GM12878 (cell line): Measurements from ENCODE around the gene LYPLAL1. TPM values are rescaled to one million over a fixed set of nuclear protein-coding genes. Genes with fewer than 3 reads are reported as not detected.

Experiments
- CEBPZ ChIP-seq: fragments of 150-350 bp; IDR thresholded peaks from 2 replicates; pipeline ENCODE4 v1.6.1; 2016; ENCODE audit warnings: low read depth, low read length
- CUX1 ChIP-seq: IDR thresholded peaks from 2 replicates; pipeline ENCODE4 v1.6.1; 2012; ENCODE audit warnings: improper control_type of control experiment, low read depth, low read length; ENCODE audit not compliant: insufficient replicate concordance
- HDGF ChIP-seq: fragments of 450-650 bp; IDR thresholded peaks from 2 replicates; pipeline ENCODE4 v1.6.1; 2016; ENCODE audit warnings: antibody characterized with exemption
- KDM1A ChIP-seq: fragments of 200-600 bp; sonication (generic); IDR thresholded peaks from 2 replicates; pipeline ENCODE4 v1.6.1; 2016; ENCODE audit warnings: borderline replicate concordance
- KLF5 ChIP-seq: fragments of 450-650 bp; IDR thresholded peaks from 2 replicates; pipeline ENCODE4 v1.6.1; 2014; ENCODE audit warnings: mild to moderate bottlenecking; ENCODE audit not compliant: partially characterized antibody
- MLLT1 ChIP-seq: fragments of 450-650 bp; IDR thresholded peaks from 2 replicates; pipeline ENCODE4 v1.6.1; 2016; ENCODE audit warnings: mild to moderate bottlenecking
- PRDM15 ChIP-seq: fragments of 450-650 bp; formaldehyde crosslinking; IDR thresholded peaks from 2 replicates; pipeline ENCODE4 v1.4.0; 2020; ENCODE audit warnings: mild to moderate bottlenecking, moderate library complexity
- RELB ChIP-seq: fragments of 450-650 bp; IDR thresholded peaks from 2 replicates; pipeline ENCODE4 v1.6.1; 2017; ENCODE audit warnings: low read depth, mild to moderate bottlenecking, moderate library complexity
- SMAD5 ChIP-seq: IDR thresholded peaks from 2 replicates; pipeline ENCODE4 v1.6.1; 2016; ENCODE audit warnings: antibody characterized with exemption, low read depth
- STAT1 ChIP-seq: fragments of 450-650 bp; conservative IDR thresholded peaks from 2 replicates; pipeline ENCODE4 v1.6.1; 2014; ENCODE audit warnings: antibody characterized with exemption, mild to moderate bottlenecking
- STAT3 ChIP-seq: IDR thresholded peaks from 2 replicates; pipeline ENCODE4 v1.6.1; 2011; ENCODE audit warnings: low read depth, low read length, improper control_type of control experiment
- ZNF207 ChIP-seq: fragments of 450-650 bp; IDR thresholded peaks from 2 replicates; pipeline ENCODE4 v1.6.1; 2014; ENCODE audit warnings: antibody characterized with exemption, mild to moderate bottlenecking, borderline replicate concordance
- ZZZ3 ChIP-seq: IDR thresholded peaks from 2 replicates; pipeline ENCODE4 v1.6.1; 2011; ENCODE audit warnings: low read depth; ENCODE audit not compliant: control insufficient read depth, insufficient read length
- polyA plus RNA-seq, 11 experiments: library from polyadenylated mRNA; depleted of rRNA in 4 of 11; unstranded in 6 of 11; stranded (reverse) in 5 of 11; fragments of >200 nt; fragmentation: Nextera tagmentation in 4 of 11; fragmentation: Illumina TruSeq in 1 of 11; extraction: Ambion mirVana in 4 of 11; extraction: Trizol in 1 of 11; gene quantifications; 1 replicate in 1 of 11; 2 replicates in 10 of 11; pipeline versions ENCODE4 v1.2.1 to v1.2.3, GENCODE V29; 2011 to 2016; ENCODE audit warnings: inconsistent platforms in 2 of 11, missing spikeins in 2 of 11, low read depth in 1 of 11
- total RNA-seq, 4 experiments: library from RNA; depleted of rRNA in 3 of 4; stranded (reverse); fragments of >200 nt in 3 of 4; fragmentation: Illumina TruSeq in 1 of 4; extraction: Trizol in 1 of 4; gene quantifications; 2 replicates each; pipeline versions ENCODE4 v1.2.1 to v1.2.3, GENCODE V29; 2013 to 2021

LYPLAL1 gene
- total and polyA plus RNA-seq, 10 of the 15 experiments (the other 5 are each of a cell fraction or from before 2014, with no cell fraction given), result 19.4 to 112 (median 40.5) TPM

- no peak for TF ChIP-seq CUX1
- no peak for TF ChIP-seq PRDM15 (CRISPR knock-in tag)
- peak; percentile 79; the same call in 1 of the 2 replicates for TF ChIP-seq MLLT1
- TF ChIP-seq CEBPZ, result no peak
- no peak for TF ChIP-seq KDM1A
- no peak for TF ChIP-seq ZNF207
- TF ChIP-seq ZZZ3, result no peak
- peak; percentile 2 for TF ChIP-seq KLF5
- TF ChIP-seq HDGF, result 0 out of 2 replicates have a peak, but pooled peaks have one; percentile 16
- peak; percentile 89 for TF ChIP-seq RELB
- no peak for TF ChIP-seq SMAD5
- TF ChIP-seq STAT3, result no peak
- TF ChIP-seq STAT1, result no peak
Observed at GRCh38 chr1:219174460-219175211, 958 bp downstream of the LYPLAL1 start (continued).
